Fibroblast of mammary gland (primary cell): Measurements from ENCODE around the gene SLC9A5.

Experiments used
- DNase-seq: peaks from one replicate; pipeline ENCODE4 v3.0.0-alpha.2; 2010; ENCODE audit warnings: low read depth
- H3K4me3 ChIP-seq: 2 replicates; pipeline ENCODE4 v1.5.1; 2011; ENCODE audit warnings: low read depth, mild to moderate bottlenecking, low read length, moderate library complexity; ENCODE audit not compliant: control insufficient read depth
- TF ChIP-seq, protein P1 (sequence below): conservative IDR thresholded peaks from 2 replicates; pipeline ENCODE4 v1.5.1; 2011; ENCODE audit warnings: low read depth, low read length, inconsistent platforms; ENCODE audit not compliant: control insufficient read depth, insufficient read depth

SLC9A5 gene

DNA sequence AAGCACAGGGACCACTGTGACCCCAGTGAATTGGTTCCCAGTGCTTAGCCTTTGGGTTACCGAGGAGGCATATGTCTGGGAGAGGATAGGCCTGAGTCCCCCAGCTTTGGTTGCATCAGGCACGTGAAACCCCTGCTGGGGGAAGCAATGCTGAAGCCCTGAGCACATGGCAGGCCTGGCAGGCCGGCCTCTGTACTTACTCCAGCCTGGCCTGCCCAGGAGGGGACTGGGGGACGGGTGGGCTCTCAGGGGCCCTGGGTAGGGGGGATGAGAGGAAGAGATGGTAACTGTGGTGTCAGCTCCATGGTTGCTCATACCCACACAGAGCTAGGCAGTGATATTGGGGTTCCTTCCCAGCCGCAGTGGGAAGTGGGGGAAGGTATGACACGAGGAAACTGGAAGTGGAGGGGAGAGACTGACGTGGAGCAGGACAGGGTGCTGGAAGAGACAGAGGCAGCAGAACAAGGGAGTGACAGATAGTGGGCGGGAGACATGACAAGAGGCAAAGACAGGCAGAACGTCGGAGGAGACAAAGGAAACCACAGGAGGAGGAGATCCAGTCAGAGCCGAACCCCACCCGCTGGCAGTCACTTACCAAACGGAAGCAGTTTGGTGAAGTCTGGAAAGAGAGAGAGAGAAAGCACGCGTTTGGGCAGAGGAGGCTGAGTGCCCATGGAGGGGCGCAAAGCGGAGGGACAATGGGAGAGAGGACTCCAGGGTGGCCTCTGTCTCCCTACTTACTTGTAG, 12.8 kb upstream of the SLC9A5 start:
- DNase-seq = no peak
- TF ChIP-seq, protein P1, sequence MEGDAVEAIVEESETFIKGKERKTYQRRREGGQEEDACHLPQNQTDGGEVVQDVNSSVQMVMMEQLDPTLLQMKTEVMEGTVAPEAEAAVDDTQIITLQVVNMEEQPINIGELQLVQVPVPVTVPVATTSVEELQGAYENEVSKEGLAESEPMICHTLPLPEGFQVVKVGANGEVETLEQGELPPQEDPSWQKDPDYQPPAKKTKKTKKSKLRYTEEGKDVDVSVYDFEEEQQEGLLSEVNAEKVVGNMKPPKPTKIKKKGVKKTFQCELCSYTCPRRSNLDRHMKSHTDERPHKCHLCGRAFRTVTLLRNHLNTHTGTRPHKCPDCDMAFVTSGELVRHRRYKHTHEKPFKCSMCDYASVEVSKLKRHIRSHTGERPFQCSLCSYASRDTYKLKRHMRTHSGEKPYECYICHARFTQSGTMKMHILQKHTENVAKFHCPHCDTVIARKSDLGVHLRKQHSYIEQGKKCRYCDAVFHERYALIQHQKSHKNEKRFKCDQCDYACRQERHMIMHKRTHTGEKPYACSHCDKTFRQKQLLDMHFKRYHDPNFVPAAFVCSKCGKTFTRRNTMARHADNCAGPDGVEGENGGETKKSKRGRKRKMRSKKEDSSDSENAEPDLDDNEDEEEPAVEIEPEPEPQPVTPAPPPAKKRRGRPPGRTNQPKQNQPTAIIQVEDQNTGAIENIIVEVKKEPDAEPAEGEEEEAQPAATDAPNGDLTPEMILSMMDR = no peak
- H3K4me3 ChIP-seq = no peak overlapping the region

DNA sequence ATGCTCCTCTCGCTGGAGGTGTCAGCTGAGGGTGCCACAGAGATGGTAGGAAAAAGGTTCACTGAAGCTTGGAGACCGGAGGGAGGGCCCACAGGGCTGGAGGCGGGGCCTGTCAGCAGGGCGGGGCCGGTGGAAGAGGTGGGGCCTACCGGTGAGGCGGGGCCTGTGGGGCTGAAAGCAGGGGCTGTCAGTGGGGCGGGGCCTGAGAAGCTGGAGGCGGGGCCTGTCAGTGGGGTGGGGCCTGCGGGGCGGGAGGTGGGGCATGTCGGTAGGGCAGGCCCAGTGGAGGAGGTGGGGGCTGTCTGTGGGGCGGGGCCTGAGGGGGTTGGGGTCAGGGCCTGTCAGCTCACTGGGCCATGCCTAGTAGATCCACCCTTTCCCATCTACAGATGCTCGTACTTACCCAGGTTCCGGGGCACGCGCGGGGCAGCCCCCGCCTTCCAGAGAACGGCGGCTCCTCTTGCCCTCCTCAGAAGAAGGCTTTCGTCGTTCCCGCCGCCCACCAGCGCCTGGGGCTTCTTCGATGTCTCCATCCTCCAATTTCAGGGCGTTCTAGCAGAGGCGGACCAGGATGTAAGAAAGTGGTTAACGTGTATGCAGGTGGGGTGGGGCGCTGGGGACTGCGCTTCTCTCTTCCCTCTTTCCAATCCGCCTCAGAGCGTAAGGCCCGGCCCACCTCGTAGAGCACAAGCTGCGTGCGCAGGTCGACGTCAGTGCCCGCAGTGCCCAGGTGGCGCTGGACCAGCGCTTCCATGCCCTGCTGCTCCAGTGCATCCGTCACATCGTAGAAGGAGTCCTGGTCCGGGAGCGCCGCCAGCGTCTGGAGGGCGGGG, 12.0 kb upstream of the SLC9A5 start:
- no peak overlapping the region for H3K4me3 ChIP-seq
- TF ChIP-seq, protein P1 = no peak
- DNase-seq = peak; percentile 67

DNA sequence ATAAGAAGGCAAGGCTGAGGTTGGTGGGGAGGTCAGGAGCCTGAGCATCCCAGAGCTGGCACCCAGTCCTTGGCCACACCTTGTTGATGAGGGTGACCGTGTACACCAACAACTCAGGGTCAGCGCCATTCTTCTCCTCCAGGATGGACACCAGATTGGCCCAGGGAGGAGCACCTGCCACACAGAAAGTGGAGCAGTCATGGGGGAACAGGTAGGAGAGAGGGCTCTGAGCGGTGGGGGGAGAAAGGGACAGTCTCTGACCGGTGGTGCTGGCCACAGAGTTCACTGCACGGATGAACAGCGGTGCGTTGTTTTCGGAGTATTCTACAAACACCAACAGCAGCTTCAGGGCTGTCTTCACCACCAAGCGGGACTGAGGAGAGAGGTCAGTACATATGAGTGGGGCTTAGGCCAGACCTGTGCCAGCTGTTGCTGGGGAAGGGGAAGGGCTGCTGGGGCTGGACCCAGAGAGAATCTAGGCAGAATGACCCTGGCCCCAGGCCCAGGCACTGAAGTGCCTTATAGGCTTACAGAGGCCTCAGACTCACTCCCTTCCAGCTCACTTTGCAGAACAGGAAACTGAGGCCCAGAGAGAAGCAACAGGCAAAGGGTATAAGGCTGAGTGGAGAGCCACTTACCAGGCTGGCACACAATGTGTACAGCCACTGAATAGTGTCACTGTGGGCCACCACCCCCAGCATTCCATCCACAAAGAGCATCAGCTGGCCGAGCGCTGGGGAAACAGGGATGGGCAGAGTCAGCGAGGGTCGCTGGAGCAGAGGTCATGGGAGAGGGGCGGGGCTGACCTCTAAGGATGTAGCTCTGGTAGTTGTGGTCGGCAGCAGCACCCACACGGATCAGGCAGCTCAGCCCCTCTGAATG, 11.1 kb upstream of the SLC9A5 start:
- TF ChIP-seq, protein P1 = no peak
- H3K4me3 ChIP-seq = no peak overlapping the region
- no peak for DNase-seq

DNA sequence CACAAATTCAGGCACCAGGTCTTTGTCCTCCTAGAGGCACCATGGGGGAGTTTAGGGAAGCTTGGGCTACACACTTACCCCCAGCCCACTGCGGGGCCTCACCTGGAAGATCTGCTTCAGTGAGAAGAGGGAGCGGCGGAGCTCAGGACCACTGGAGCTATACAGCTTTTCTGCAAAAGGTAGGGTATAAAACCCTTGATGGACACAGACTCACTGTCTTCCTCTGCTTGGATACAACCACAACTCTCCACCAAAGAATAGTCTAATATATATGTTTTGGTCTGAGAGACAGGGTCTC, 10.6 kb upstream of the SLC9A5 start:
- no peak overlapping the region for H3K4me3 ChIP-seq
- no peak for DNase-seq
- TF ChIP-seq, protein P1 = no peak

DNA sequence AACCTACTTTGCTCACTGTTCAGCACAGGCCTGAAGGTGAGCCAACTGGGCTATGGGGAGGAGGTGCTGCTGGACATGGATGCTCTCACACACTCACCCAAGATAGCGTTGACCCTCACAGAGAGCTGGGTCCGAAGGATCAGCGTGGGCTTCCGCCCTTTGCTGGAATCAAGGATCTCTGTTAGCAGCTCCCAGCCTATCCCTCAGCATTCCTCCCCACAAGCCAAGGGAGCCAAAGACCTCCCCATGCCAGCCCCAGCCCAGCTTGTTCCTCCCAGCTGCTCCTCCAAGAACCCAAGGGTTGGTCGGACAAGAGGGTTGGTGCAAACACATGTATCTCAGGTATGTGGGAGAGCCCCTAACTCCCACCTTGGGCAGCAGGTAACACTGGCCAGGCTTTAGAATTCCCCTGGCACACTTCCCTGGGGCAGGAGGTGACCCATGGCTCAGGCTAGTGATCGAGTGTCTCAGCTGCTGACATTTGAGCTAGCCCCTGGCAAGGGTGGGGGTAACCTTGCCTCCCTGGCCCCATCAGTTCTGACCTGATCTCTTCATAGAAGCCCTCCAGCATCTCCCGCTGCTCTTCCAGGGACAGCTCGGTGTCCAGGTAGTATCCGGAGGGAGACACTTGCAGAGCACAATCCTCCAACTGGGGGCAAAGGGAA, 9.8 kb upstream of the SLC9A5 start:
- no peak for DNase-seq
- H3K4me3 ChIP-seq = no peak overlapping the region
- TF ChIP-seq, protein P1 = no peak

DNA sequence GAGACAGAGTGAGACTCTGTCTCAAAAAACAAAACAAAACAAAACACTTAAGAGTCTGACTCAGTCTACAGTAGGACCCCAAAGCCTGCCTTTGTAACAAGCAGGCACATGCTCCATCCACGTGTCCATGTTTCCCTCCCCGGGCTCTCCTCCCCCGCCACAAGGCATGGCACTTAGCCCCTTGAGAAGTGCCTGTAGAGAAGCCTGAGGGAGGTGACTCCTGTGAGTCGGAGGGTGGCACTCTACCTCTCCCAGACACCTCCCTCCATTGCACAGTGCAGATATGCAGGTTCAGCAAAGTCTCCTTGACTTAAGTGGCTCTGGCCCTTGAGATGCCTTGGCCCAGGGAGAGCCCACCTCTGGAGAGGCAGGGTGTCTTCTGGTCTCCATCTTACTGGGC, 8.3 kb upstream of the SLC9A5 start:
- H3K4me3 ChIP-seq = no peak overlapping the region
- peak; percentile 61 for DNase-seq
- TF ChIP-seq, protein P1 = no peak
